Gastroesophageal sphincter (tissue), 4 donors: ENCODE data around the gene RAMP1. TPM values are rescaled to one million over a fixed set of nuclear protein-coding genes. Genes with fewer than 3 reads are reported as not detected.

Source experiments
- ATAC-seq: fragments of 150-250 bp; one replicate; pipeline ENCODE4 v1.9.1; 2016; ENCODE audit warnings: mild to moderate bottlenecking, moderate library complexity
- H3K27ac ChIP-seq, 4 donors: fragments of 200-600 bp; sonication (generic) in 3 of 4; 1 replicate in 3 of 4; 2 replicates in 1 of 4; pipeline ENCODE4 v1.5.1; 2016 to 2019
- H3K27me3 ChIP-seq: fragments of 200-600 bp; sonication (generic); one replicate; pipeline ENCODE4 v1.5.1; 2019
- H3K36me3 ChIP-seq, 2 donors: fragments of 200-600 bp; sonication (generic); one replicate each; pipeline ENCODE4 v1.5.1; 2019; ENCODE audit warnings: control low read depth in 1 of 2
- H3K4me1 ChIP-seq, 3 donors: fragments of 200-600 bp; sonication (generic); 1 replicate in 2 of 3; 2 replicates in 1 of 3; pipeline ENCODE4 v1.5.1; 2016 to 2019; ENCODE audit warnings: control low read depth in 2 of 3
- H3K4me3 ChIP-seq, 2 donors: fragments of 200-600 bp; sonication (generic); one replicate each; pipeline ENCODE4 v1.5.1; 2019; ENCODE audit warnings: mild to moderate bottlenecking in 1 of 2, moderate library complexity in 1 of 2
- H3K9me3 ChIP-seq, 3 donors: fragments of 200-600 bp; sonication (generic); one replicate each; pipeline ENCODE4 v1.5.1; 2017 to 2019; ENCODE audit warnings: control low read depth in 2 of 3
- CTCF ChIP-seq, 4 experiments: fragments of 200-600 bp in 2 of 4; fragments of 450-650 bp in 2 of 4; sonication (generic) in 1 of 4; IDR thresholded peaks; one replicate each; pipeline ENCODE4 v1.5.1; 2017 to 2019; ENCODE audit warnings: antibody characterized with exemption in 4 of 4, mild to moderate bottlenecking in 2 of 4, moderate library complexity in 2 of 4
- EP300 ChIP-seq: sonication (generic); formaldehyde crosslinking; IDR thresholded peaks from one replicate; pipeline ENCODE4 v1.6.1; 2017; ENCODE audit warnings: antibody characterized with exemption, mild to moderate bottlenecking
- POLR2A ChIP-seq, 2 donors: fragments of 450-650 bp; IDR thresholded peaks; one replicate each; pipeline ENCODE4 v1.6.1; 2017; ENCODE audit warnings: antibody characterized with exemption in 2 of 2, mild to moderate bottlenecking in 2 of 2, moderate library complexity in 1 of 2
- POLR2AphosphoS5 ChIP-seq: sonication (generic); formaldehyde crosslinking; IDR thresholded peaks from one replicate; pipeline ENCODE4 v1.6.1; 2017; ENCODE audit warnings: antibody characterized with exemption
- WGBS, 2 donors: methylation state at CpG; one replicate each; pipeline ENCODE4 v1.1.5; 2018; ENCODE audit warnings: low coverage in 1 of 2; 5-methylcytosine and 5-hydroxymethylcytosine counted together
- small RNA-seq, 4 donors: library from RNA; depleted of rRNA; stranded (forward); fragments of <200 nt; gene quantifications; one replicate each; pipeline ENCODE3, GENCODE V24; 2016
- total RNA-seq, 4 donors: library from RNA; depleted of rRNA; stranded (reverse); fragments of >200 nt; gene quantifications; one replicate each; pipeline ENCODE4 v1.1.0, GENCODE V29; 2016

RAMP1 gene
- total RNA-seq, 4 donors from 2014 or later = 213 to 355 (median 286) TPM

- Histone ChIP-seq H3K9me3 (peaks cover 0 to 15% (median 0%) of the 10 kb centered on the region in 3 donors), H3K27me3 (peaks cover 7% of the 10 kb centered on the region), H3K36me3 (no peaks in the 10 kb centered on the region), H3K27ac (no peak overlapping the region), H3K4me1 (peaks cover 0 to 6% (median 0%) of the 10 kb centered on the region in 3 donors), H3K4me3 (no peak overlapping the region)
- 100% methylated on average over 2 of the region's 5 CpGs; no CpG with 5 or more reads in 1 of the 2 donors for WGBS, 2 donors
- ATAC-seq = no peak
- TF ChIP-seq POLR2AphosphoS5 = no peak
- no peak for TF ChIP-seq POLR2A (IDR thresholded peaks at IDR 0.05)
- no peak for TF ChIP-seq CTCF (IDR thresholded peaks at IDR 0.05)
- TF ChIP-seq EP300 = no peak
These were observed 102.2 kb downstream of the RAMP1 start for GRCh38 chr2:237961637-237962036.

Small RNAs within 50 kb of the gene (small RNA-seq; reads per million reads assigned to genes)
- 0 to 0.25 (median 0) reads per million in 4 donors for gene RF00157

Other genes with a start within 250 kb of the RAMP1 start
- gene LRRFIP1, start 232.0 kb upstream of the RAMP1 start, total RNA-seq = 100 to 1,000 TPM; 164 to 225 (median 179) TPM
- gene RBM44, start 60.8 kb upstream of the RAMP1 start, total RNA-seq = 1 to 10 TPM in 2 of 4 donors, under 1 TPM in 2; 0.45 to 1.4 (median 0.93) TPM
- 10 to 100 TPM; 85.0 to 99.5 (median 96.3) TPM for gene UBE2F, start 107.4 kb downstream of the RAMP1 start, total RNA-seq
- gene SCLY, start 201.4 kb downstream of the RAMP1 start, total RNA-seq = 10 to 100 TPM; 14.2 to 23.2 (median 16.5) TPM
- gene ESPNL, start 240.7 kb downstream of the RAMP1 start, total RNA-seq = 1 to 10 TPM in 1 of 4 donors, under 1 TPM in 2, not detected in 1; 0.12 to 3.4 (median 0.31) TPM